Frontal cortex (tissue), 4 donors: ENCODE results near the gene GRAMD2B. TPM values are rescaled to one million over a fixed set of nuclear protein-coding genes. Genes with fewer than 3 reads are reported as not detected.
A peak's percentile ranks its signal among the peaks of the same experiment; 100 is the strongest.

Source experiments
- DNase-seq, 2 donors: peaks; one replicate each; pipeline ENCODE4 v3.0.0; 2012; ENCODE audit warnings: low spot score in 2 of 2
- FAIRE-seq: peaks from 2 replicates; lab custom pipeline; 2012; peaks lifted over from hg19 to GRCh38; lab: Jason Lieb, UNC
- total RNA-seq: library from RNA; depleted of rRNA; stranded (reverse); fragments of >200 nt; gene quantifications from one replicate; pipeline ENCODE4 v1.2.3, GENCODE V29; 2014
- donor health status: control.
- donor health status: control.
- donor health status: control.

Gene GRAMD2B
- total RNA-seq, 1 donor from 2014 or later, result 6.5 TPM

DNA sequence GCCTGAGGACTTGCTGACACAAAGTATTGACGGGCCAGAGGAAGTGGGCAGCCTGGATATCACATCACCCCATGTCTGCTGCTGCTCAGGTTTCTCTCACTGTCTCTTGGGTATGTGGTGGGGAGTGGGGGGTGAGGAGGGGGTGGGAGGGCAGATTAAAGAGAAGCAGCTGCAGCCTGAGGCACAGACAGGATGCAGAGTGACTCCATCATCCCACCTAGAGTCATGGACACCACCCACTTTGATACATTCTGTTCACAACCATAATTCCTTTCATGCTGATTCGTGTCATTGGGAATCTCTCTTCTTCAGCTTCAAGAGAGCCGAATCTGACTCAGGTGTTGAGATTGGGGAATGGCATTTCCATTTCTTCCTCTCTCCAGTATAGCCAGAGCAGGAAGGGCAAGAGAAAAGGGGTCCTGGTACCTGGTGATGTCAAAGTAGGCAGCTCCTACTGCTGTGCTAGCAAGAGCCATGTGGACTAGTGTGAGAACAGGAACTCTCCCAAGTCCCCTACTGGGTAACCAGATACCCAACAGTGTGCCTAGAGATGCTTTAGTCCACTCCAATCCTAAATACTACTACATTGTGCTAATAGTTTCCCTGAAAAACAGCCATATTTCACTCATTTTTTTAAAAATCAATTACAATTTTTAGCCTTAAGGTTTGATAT lies 22.4 kb downstream of the GRAMD2B start:
- no peak for DNase-seq
- FAIRE-seq, result no peak

DNA sequence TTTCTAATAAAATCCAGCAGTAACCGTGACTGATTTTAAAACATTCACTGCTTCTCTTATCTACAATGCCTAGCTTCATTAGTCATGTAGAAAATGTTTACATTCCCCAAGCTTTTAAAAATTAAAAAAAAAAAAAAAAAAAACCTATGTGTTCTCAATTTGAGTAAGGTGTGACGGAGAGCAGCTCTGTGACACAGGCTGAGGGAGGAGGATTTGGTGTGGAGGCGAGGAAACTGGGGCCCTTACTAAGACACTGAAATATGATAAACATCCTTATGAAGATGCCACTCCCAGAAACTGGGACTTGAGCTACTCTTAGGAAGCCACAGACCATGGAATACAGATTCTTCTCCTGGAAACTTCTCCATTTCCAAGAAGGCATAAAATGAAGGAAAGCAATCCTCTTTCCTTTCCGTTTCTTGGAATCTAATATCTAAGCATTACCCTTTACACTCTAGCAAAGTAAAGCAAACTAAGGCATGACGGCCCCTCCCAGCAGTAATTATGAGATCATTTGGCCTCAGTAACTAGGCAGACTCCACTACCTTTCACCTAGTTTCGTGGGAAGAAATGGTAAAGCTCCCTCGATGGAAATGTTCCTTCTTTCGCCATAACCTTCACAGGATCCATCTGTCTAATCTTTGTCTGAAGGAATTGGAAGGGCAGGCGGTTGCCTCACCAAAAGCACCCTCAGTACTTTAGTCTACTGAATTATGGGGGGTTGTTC lies 23.5 kb downstream of the GRAMD2B start:
- no peak for DNase-seq
- no peak for FAIRE-seq

DNA sequence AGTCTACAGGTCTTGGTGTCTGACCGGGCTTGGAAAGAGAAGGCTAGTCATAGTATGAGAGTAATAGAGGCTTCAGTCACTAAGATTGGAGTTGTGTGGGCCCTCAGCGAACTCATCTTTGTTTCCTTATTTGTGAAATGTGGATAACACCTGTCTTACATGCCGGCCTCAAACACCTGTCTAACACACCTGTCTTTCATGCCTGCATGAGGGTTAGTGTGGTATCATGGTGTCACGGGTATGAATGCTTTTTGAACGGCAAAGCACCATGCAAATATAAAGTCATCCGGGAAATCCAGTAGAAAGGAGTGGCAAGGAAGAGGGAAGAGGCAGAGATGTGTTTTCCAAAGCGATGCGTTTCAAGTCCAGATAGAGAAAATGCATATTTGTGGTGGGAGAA lies 25.5 kb downstream of the GRAMD2B start:
- FAIRE-seq (no peak), DNase-seq (no peak)

DNA sequence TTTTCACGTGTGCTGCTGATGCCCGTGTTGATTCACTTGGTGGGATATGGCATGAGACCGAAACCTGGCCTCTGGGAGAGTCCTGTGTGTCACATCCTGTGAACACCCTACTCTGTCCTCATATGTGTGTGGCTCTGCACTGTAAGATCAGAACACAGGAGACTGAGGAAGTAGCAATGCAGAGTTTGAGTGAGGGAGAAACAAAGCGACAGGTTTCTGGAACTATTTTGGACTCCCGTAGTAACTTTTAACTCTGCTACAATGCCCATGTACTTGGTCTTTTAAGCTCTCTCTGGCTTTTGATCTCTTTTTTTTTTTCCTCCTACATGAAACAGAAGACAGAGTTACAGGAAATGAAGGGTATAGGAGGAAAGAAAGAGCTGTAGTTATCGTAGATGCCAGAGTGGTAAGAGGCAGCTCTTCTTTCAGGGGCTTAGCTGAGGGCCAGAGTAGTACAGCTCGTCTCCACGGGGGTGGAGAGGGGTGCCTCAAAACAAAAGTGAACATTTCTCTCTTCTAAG lies 26.6 kb downstream of the GRAMD2B start:
- DNase-seq (peak in 1 of 2 donors; percentile 25), FAIRE-seq (no peak)

DNA sequence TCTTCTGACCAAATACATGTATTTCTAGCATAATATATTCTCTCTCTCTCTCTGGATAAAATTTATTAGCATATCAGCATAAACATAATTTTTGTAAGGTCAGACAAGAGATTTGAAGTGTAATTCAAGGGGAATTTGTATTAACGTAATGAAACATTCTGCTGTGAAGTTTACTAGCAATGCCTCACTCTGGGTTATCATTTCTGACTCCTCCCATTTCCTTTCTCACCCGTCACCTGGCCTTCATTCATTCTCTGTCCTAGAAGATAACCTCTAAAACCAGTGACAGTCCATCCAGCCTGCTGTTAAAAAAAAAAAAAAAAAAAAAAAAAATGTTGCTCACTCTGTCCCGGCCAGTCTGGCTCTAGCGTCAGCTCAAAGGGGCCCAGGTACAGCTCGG lies 27.1 kb downstream of the GRAMD2B start:
- no peak for DNase-seq
- FAIRE-seq, result no peak

DNA sequence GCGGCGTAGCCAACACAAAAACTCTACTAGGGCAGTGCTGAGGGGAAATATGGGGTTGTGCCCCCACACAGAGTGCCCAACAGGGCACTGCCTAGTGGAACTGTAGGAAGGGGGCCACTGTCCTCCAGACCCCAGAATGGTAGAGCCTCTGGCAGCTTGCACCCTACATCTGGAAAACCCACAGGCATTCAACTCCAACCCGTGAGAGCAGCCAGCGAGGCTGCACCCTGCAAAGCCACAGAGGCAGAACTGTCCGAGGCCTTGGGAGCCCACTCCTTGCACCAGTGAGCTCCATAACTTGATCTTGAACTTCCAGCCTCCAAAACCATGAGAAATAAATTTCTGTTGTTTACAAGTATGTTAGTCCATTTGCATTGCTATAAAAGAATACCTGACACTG lies 27.7 kb downstream of the GRAMD2B start:
- no peak for FAIRE-seq
- no peak for DNase-seq

DNA sequence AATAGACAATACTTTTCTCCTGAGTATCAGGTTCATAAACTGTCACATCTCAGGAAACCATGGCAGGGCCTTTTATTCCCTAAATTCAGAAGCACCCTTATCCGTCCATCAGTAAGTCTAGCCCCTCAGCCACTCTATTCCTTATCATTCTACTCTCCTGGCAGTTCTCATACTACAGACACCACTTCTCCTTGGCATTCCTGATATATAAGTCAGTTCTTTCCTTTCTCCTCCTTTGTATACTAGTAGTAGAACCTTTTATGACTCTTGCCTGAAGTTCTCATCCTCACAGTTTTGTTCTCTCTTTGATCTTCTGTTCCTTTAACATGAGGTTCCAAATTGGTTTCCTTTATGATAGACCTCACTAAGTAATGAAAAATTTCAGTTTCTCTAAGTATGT lies 29.3 kb downstream of the GRAMD2B start:
- DNase-seq (no peak), FAIRE-seq (no peak)

DNA sequence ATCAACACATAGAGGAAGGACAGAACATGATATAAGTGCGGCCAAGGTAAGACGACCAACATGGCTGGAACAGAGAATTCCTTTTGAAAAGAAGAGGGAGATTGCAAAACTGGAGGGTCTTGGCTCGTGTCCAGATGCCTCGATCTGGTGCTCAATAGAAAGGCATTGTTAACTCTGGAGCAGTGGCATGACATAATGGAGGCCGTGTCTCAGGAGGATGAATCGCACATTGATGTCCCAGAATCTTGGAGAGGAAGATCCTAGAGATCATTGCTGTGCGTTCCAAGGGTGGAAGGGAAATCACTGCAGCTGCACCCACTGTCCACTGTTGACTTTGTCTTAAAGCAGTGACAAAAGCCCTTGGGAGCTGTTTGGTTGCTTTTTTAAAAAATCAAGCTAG lies 30.9 kb downstream of the GRAMD2B start:
- FAIRE-seq, result peak; percentile 79
- DNase-seq, result peak; percentile 31 to 47

DNA sequence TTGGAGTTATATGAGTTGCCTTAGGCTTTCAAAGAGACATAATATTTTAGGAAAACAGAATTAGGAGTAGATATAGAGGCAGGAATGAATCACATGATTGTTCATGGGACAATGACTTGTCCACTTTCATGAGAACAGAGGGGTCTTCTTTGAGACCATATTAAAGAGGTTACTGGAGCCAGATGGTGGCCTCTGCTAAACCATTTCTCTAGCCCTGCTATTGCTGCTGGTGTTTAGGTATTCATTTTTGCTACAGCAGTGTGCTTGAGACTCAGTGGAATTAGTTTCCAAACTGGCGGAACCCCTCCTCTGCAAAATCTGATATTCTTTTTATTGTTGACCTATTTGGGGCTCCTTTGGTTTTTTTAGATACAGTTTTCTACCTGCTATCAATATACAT lies 31.3 kb downstream of the GRAMD2B start:
- DNase-seq (no peak), FAIRE-seq (no peak)

DNA sequence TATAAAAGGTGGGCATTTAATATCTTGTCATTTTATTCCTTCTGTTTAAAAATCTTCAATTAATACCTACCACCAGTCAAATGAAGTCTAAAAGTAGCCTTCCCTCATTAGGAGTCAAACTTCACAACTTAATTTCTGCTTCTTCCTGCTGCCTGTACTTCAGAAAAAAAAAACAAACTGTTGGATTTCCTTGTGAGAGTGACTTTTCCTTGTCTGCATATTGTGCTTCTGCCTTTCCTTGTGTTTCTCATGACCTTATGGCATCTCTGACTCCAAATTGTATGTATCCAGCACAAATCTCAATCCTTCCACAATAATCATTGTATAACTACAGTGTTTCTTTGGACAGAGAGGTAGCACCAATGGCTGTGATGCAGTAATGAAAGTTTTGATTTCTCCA lies 32.1 kb downstream of the GRAMD2B start:
- no peak for DNase-seq
- no peak for FAIRE-seq

DNA sequence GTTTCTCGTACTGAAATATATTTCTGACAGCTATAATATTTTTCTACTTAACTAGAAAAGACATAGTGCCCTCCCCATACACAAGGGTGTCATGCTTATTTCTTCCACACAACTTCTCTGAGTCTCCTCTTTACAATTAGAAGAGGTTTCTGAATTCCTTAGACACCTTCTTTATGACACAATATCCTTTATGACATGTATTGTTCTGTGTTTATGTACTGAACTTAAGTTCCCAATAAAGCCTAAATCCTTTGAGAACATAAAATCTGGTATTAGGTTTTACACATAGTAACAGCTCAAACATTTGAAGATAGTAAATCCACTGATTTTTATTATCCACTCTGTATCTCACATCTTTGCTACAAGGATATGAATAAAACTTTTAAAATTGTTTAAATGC lies 32.5 kb downstream of the GRAMD2B start:
- FAIRE-seq, result no peak

DNA sequence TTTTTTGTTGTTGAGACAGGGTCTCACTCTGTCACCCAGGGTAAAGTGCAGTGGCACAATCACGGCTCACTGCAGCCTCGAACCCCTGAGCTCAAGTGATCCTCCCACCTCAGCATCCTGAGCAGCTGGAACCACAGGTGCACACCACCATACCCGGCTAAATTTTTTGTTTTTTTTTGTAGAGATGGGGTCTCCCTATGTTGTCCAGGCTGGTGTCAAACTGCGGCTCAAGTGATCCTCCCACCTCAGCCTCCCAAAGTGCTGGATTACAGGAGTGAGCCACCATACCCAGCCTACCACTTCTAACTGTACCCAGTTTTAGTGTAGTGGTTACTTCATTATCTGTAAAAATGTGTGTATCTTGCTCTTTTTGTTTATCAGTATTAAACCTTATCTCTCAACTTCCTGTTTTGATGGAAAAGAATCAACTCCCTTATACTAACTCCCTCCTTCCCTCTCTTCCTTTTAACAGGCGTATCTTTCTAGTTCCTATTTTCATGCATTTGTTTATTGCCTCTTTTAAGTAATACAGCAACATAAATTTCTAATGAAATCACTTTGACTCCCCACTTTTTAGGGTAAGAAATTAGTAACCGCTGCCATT lies 33.1 kb downstream of the GRAMD2B start:
- FAIRE-seq (no peak), DNase-seq (no peak)

More for the DNA sequence above, 32.5 kb downstream of the GRAMD2B start:
- DNase-seq, result no peak

DNA sequence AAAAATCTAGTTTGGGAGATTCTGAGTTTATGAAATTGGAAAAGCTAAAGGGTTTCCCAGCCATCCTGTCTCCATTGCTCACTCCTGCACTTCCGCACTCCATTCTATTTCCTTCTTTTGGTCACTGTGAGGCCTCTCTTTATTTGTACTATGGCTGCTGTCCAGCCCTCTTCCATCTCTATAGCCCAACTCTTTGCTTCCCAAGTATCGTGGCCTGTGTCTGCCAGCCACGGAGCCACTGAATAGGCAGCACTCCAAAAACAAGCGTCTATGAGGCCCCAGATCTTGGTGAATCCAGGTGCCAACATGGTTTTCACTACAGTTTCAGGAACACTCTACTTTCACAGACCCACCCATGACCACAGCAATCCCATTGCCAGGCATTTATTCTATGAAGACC lies 37.2 kb downstream of the GRAMD2B start:
- FAIRE-seq (no peak), DNase-seq (no peak)

DNA sequence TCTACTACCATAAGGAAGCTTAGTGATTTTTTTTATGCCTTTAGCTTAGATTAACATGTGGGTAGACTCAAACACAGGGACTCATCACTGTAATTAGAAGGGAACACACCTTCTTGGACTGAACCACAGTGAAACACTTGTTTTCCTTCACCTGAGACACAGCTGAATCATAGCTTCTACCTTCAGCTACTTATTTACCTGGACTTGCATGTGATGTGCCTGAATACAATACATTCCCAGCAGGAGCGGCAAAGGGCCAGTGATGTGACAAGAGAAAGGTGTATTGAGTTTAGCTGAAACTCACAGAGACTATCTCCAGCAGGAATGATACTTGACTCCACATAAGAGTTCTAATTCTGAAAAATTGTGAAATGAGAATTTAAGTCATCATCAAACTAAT lies 37.8 kb downstream of the GRAMD2B start:
- DNase-seq, result no peak
- FAIRE-seq, result no peak

DNA sequence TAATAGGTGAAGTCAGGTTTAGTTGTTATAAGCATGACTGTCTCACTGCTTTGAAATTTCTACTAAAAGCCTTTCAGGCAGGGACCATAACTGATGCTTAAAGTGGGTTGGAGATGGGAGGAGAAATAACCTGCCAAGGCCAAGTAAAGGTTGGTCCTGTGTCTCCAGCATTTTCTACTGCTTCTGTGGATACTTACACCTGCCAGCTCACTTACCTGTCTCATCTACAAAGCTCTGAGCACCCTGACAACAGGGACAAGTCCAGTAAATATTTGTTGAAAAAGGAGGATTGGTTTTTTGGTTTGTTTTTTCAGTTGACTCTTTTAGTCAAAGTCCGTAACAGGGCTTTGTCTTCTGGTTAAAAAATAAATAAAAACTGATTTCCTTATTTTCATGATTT lies 38.6 kb downstream of the GRAMD2B start:
- FAIRE-seq, result no peak

DNA sequence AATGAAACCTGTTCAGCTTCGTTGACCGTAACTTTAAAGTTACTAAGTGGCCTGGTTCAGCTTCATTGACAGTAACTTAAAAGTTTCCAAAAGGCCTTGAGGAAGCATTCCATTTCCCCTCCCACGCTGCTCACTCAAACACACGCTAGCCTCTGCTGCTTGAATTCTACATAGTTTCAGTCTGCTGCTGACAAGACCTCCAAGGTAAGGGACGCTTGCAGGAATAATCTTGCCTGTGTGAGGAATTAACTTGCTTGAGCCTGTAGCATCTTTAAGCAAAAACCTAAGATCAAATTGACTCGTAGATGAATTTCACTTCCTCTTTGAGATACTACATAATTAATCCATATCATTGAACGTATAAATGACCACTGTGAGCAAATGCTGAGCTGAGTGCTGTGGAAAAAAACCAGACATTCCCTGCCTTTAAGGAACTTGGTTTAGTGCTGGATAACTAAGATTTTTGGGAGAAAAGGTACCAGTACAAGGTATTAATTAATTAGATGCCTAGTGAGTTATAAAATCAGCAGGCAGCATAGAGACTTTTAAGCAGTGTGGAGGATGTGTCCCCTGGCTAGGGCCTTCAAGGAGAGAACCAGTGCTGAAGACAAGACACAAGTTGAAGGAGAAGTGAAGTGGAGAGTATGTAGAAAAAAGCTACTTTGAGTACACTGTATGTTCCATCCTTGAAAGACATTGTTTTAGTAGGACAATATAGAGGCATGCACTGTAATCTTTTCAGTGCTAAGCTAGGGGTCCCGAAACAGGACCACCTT lies 39.2 kb downstream of the GRAMD2B start:
- FAIRE-seq, result no peak
- DNase-seq, result no peak

More for the DNA sequence above, 38.6 kb downstream of the GRAMD2B start:
- no peak for DNase-seq

DNA sequence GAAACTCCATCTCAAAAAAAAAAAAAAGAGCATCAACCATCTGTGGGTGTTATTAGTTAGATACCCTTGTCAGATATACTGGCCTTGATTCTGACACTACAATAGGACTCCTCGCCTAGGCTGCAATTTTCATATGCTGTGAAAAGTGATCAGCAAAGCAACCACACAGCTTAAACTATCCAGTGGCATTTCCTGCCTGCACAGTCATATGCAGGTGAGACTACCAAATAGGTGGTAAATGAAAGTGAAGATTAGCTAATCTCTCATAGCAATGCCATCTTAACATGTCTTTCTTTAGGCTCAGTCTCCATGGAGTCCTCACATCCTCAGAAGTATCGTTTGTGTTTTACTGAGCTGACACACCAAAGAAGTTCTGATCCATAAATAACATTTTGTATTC lies 40.8 kb downstream of the GRAMD2B start:
- DNase-seq (no peak), FAIRE-seq (no peak)

DNA sequence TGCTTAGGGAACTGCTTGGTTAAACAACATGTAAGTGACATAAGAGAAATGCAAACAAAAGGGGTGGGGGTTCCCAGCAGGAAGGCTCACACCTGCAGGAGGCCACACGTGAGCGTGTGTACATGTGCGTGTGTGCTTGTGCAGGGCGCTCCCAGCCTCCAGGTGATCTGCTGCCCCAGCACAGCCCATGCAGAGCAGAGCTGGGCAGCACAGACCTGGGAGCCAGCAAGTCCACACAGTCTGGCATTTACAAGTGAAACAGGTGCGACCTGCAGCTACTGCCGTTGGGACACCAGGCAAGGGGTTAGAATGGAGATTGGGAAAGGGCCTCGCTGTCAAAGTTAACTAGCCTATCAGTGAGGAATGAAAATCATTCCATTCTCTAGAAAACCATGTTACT lies 41.8 kb downstream of the GRAMD2B start:
- FAIRE-seq, result no peak
- no peak for DNase-seq

DNA sequence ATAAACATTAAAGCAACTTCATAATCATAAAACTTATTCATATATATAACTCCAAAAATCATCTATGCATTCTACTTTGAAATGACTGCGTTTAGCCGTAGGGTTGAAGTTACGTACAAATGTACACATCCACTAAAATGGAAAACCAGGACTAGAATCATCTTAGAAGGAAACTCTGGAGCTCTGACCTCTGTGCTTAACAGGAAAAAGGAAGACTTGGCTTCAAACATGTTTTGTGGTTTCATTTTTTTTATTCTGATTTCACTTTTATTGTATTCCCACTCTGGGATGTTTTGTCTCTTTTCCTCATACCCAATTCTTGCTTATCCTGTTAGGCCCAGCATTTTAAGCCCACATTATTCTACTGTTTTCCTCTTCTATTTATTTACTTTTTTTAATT lies 44.9 kb downstream of the GRAMD2B start:
- no peak for DNase-seq
- FAIRE-seq, result no peak

DNA sequence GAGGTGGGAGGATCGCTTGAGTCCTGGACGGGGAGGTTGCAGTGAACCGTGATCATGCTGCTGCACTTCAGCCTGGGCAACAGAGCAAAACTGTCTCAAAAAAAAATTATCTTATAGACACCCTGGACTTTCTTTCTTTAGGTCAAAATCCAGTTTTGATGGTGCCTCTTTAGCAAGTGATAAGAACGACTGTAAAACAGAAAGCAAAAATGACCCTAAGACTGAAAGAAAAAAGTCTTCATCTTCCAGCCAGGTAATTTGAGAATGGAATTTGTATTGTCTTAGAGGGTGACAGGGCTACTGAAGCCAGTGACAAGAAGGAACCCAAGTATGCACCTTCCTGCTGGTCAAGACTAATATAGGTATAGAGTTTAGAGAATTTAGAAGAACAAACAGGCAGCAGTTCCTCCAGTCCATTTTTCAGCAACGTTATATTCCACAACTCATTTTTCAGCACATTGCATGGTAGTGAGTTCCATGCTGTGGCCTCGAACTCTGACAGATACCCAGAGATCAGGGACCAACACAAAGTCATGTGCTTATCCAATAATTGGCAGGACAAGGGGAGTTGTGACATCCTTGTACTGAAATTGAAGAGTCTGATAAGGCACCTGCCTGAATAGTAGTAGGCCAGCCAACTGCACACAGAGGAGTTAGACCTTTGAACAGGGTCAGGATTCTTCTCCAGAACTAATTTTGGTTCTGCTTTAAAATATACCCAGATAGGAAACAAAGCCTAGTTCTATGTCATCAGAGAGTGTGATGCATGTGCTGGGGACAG lies 46.5 kb downstream of the GRAMD2B start:
- DNase-seq (no peak), FAIRE-seq (no peak)
